HG03558 (cell line): ENCODE results near the gene BCAM.

Experiments used
- ATAC-seq: cut with Tn5 transposase; IDR thresholded peaks from one replicate; pipeline ENCODE4 v1.9.1; 2021; ENCODE audit warnings: moderate number of reproducible peaks; ENCODE audit not compliant: unreplicated experiment; ENCODE audit errors: extremely low read depth

BCAM gene

GRCh38 chr19:44788971-44789370, 19.9 kb upstream of the BCAM start:
- no peak for ATAC-seq

DNA sequence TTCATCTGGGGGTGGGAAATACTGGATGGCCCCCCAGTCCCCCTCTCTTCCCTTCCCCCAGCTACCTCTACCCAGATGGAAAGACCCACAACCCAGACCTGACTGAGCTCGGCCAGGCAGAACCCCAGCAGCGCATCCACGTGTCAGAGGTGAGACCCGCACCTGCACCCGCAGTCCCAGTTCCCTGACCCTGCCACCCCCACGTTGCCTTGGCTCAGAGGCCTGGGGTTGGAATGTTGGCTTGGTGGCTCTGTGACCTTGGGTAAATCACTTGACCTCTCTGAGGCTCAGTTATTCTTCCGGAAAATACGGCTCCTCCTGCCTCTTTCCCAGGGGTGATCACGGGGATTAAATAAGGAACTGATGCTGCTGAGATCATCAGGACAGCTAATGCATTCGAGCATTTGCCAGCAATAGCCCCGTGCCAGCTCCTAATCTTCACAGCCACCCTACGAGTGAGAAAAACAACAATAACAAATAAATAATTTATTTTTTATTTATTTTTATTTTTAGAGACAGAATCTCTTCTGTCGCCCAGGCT, 18.9 kb upstream of the BCAM start:
- no peak for ATAC-seq

DNA sequence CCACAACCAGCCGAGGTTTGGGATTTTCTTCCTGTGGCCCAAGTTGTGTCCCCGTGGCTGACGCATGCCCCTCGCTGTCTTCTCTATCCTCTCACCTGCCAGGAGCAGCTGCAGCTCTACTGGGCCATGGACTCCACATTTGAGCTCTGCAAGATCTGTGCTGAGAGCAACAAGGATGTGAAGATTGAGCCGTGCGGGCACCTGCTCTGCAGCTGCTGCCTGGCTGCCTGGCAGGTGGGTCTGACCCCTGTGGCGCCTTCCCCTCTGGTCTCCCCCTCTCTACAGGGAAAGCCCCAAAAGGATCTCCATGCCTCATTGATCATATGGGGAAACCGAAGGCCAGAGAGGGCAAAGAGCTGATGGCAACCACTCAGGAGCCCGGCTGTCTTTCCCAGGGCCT, 16.6 kb upstream of the BCAM start:
- ATAC-seq, result no peak

DNA sequence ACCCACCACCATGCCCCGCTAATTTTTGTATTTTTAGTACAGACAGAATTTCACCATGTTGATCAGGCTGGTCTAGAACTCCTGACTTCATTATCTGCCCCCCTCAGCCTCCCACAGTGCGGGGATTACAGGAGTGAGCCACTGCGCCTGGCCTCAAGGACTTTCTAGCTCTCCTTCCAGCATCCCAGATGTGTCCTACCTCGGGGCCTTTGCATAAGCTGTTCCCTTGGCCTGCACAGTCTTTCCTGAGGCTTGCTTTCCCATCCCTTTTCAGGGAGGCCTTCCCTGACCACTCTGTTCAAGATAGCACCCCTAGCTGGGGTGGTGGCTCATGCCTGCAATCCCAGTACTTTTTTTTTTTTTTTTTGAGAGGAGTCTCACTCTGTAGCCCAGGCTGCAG, 14.3 kb upstream of the BCAM start:
- no peak for ATAC-seq

- no peak for ATAC-seq
Observed at GRCh38 chr19:44795398-44795987, 13.4 kb upstream of the BCAM start.

DNA sequence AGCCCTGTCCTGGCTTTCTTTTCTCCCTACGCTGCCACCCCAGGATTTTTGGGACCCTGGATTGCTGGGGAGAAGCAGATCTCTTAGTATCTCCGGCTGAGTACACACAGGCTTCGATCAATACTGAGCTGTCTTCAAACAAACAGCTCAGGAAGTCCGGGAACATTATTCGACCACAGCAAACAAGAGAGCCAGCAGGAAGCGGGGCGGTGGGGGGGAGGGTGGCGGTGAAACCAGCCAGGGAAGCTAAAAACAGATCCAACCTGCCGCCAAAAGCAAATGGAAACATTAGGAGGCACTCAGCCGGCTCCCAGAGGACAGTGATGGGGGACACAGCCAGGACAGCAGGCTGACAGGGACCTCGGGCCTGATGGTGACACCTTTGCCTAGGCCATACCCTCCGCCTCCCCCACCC, 12.2 kb upstream of the BCAM start:
- ATAC-seq, result no peak

- no peak for ATAC-seq
Observed at GRCh38 chr19:44799627-44800346, 9.1 kb upstream of the BCAM start.

DNA sequence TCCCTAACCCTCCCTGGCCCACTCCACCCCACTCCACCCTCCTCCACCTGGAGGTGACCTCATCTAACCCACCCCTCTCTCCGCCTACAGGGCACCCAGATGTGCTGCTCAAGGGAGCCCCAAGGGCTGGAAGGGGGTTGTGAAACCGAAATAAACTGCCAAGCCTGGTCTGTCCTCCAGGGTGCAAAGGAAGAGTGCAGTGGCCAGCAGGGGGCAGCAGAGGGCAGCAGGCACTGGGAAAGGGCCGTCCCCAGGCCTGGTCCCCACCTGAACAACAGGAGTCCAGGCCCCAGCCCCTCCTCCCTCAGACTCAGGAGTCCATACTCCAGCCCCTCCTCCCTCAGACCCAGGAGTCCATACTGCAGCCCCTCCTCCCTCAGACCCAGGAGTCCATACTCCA, 8.4 kb upstream of the BCAM start:
- no peak for ATAC-seq

- no peak for ATAC-seq
Observed at GRCh38 chr19:44803442-44804428, 5.2 kb upstream of the BCAM start.

GRCh38 chr19:44806291-44806690, 2.6 kb upstream of the BCAM start:
- no peak for ATAC-seq

GRCh38 chr19:44807162-44807561, 1.7 kb upstream of the BCAM start:
- no peak for ATAC-seq

DNA sequence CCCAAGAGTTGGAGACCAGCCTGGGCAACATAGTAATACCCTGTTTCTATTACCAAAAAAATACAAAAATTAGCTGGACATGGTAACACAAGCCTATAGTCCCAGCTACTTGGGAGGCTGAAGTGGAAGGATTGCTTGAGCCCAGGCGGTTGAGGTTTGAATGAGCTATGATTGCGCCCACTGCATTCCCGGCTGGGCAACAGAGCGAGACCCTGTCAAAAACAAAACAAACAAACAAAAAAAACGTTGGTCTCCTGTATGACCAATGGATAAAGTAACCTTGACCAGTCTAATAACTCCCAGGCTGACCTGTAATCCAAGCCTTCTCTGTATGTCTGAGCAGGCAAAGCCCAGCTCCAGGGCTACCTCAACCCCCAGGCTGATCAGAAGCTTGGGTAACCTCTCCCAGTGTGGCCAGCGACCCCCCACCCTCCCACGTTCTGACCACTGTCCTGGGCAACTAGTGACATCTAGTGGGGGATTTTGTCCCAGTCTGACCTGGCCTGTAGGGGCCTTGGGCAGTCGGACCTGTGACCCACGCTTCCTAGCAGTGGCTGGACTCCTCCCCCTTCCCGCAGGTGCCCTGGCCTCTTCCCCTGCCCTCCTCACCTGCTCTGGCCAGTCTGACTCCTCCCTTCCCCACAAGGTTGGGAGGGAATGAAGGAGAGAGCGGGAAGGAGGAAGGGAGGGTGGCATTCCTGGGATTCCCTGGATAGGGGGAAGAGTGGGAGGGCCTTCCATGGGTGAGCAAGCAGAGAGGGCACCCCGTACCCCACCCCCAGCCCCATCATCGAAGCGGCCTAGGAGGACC, 1.0 kb upstream of the BCAM start:
- no peak for ATAC-seq

- no peak for ATAC-seq
Observed at GRCh38 chr19:44809577-44810233, 802 bp downstream of the BCAM start.

GRCh38 chr19:44810234-44811121, 1.6 kb downstream of the BCAM start:
- no peak for ATAC-seq

- no peak for ATAC-seq
Observed at GRCh38 chr19:44811122-44811419, 2.2 kb downstream of the BCAM start.

DNA sequence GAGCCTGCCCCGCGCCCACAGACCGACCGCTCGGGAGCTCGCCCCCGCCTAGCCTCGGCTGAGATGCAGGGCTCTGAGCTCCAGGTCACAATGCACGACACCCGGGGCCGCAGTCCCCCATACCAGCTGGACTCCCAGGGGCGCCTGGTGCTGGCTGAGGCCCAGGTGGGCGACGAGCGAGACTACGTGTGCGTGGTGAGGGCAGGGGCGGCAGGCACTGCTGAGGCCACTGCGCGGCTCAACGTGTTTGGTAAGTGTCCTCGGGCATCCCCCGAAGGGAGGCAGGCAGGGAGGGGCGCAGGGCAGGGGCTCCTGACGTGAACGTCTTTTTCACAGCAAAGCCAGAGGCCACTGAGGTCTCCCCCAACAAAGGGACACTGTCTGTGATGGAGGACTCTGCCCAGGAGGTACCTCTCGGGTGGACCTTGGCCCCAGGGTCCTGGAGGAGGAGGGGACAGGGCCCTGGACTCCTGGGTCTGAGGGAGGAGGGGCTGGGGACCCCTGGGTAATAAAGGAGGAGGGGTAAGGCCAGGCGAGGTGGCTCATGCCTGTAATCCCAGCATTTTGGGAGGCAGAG, 3.3 kb downstream of the BCAM start:
- ATAC-seq, result no peak

DNA sequence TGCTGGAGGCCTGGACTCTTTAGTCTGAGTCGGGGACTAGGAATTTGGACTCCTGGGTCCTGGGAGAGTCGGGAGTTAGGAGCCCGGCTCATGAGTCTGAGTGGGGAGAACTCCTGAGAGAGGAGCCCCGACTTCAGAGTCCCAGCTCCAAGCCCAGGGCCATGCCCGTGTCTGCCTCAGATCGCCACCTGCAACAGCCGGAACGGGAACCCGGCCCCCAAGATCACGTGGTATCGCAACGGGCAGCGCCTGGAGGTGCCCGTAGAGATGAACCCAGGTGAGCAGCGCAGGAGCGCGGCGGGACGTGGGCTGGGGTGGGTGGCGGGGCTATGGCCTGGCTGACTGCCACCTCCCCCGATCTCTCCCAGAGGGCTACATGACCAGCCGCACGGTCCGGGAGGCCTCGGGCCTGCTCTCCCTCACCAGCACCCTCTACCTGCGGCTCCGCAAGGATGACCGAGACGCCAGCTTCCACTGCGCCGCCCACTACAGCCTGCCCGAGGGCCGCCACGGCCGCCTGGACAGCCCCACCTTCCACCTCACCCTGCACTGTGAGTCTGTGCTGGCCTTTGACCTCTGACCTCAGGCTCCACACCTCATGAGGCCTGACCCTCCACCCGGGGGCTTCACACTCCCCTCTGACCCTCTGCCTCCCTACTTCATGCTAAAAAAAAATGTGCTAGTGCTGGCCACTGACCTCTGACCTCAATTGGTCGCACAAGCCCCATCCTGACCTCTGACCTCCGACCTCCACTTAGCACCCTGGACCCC, 4.4 kb downstream of the BCAM start:
- no peak for ATAC-seq
